HepG2 (cell line): ENCODE measurements around the gene ANO9. TPM values are rescaled to one million over a fixed set of nuclear protein-coding genes. Genes with fewer than 3 reads are reported as not detected.

Experiments
- ATAC-seq: fragments of 200-7000 bp; cut with Tn5 transposase; 3 replicates; pipeline ENCODE4 v1.9.1; 2020; ENCODE audit warnings: mild to moderate bottlenecking, moderate library complexity
- BruUV-seq: library from RNA; stranded (reverse); fragments of 400-500 nt; replicated peaks from 2 replicates; lab custom pipeline; 2021; lab: Mats Ljungman, UMichigan
- CTCF ChIA-PET: fragments of 300-600 bp; formaldehyde crosslinking; extraction: SDS; loops from one replicate; lab custom pipeline; 2021; ENCODE audit warnings: low total read pairs, inconsistent platforms, low intra/inter-chr PET ratio; lab: Yijun Ruan, JAX
- POLR2A ChIA-PET: fragments of 350-600 bp; sonication (Branson Sonifier 250); formaldehyde crosslinking; loops from one replicate; lab custom pipeline; 2020; ENCODE audit warnings: antibody characterized with exemption, inconsistent platforms; lab: Yijun Ruan, JAX
- DNase-seq: peaks from one replicate; pipeline ENCODE4 v3.0.0-alpha.2; 2015; ENCODE audit warnings: low spot score
- FAIRE-seq: peaks from 3 replicates; lab custom pipeline; 2011; peaks lifted over from hg19 to GRCh38; lab: Jason Lieb, UNC
- H2AFZ ChIP-seq: one replicate; pipeline ENCODE4 v1.6.1; 2011; ENCODE audit warnings: low read length, inconsistent platforms
- H3K27ac ChIP-seq: fragments of 300-600 bp; 3 replicates; pipeline ENCODE4 v1.8.0; 2011; ENCODE audit warnings: mixed run types, mild to moderate bottlenecking, mixed read lengths, low read length, inconsistent platforms; ENCODE audit not compliant: insufficient read depth; ENCODE audit errors: extremely low read length
- H3K27me3 ChIP-seq, 2 experiments: fragments of 200-600 bp in 1 of 2; 2 replicates in 1 of 2; 3 replicates in 1 of 2; pipeline versions ENCODE4 v1.6.0 to v1.8.0; 2011; ENCODE audit warnings: low read length in 2 of 2, mild to moderate bottlenecking in 2 of 2, moderate library complexity in 2 of 2, inconsistent platforms in 1 of 2; ENCODE audit not compliant: insufficient read depth in 2 of 2, control insufficient read depth in 1 of 2
- H3K36me3 ChIP-seq, 2 experiments: fragments of 200-600 bp in 1 of 2; replicated peaks in 1 of 2; 2 replicates in 1 of 2; 3 replicates in 1 of 2; pipeline versions ENCODE4 v1.5.1 to v1.8.0; 2011; ENCODE audit warnings: low read length in 2 of 2, inconsistent platforms in 1 of 2; ENCODE audit not compliant: insufficient read depth in 2 of 2, control insufficient read depth in 1 of 2
- H3K4me1 ChIP-seq: 2 replicates; pipeline ENCODE4 v1.5.1; 2012; ENCODE audit warnings: low read length, inconsistent platforms; ENCODE audit not compliant: insufficient read depth
- H3K4me2 ChIP-seq: 2 replicates; pipeline ENCODE4 v1.6.0; 2011; ENCODE audit warnings: low read depth, low read length, inconsistent platforms
- H3K4me3 ChIP-seq, 3 experiments: fragments of 200-600 bp in 1 of 3; sonication (generic), shearing (Covaris generic) in 1 of 3; replicated peaks in 1 of 3; 2 replicates each; pipeline ENCODE4 v1.5.1; 2011 to 2016; ENCODE audit warnings: low read length in 3 of 3, inconsistent platforms in 2 of 3, low read depth in 2 of 3, mild to moderate bottlenecking in 2 of 3, control low read depth in 1 of 3, mixed read lengths in 1 of 3; ENCODE audit not compliant: insufficient read depth in 1 of 3
- H3K79me2 ChIP-seq: one replicate; pipeline ENCODE4 v1.6.1; 2011; ENCODE audit warnings: low read length, inconsistent platforms; ENCODE audit not compliant: insufficient read depth
- H3K9ac ChIP-seq: 2 replicates; pipeline ENCODE4 v1.6.0; 2011; ENCODE audit warnings: mild to moderate bottlenecking, low read depth, low read length, inconsistent platforms; ENCODE audit not compliant: insufficient read depth
- H3K9me3 ChIP-seq: 2 replicates; pipeline ENCODE4 v1.5.1; 2012; ENCODE audit warnings: mild to moderate bottlenecking, low read length
- H4K20me1 ChIP-seq: 2 replicates; pipeline ENCODE4 v1.6.0; 2011; ENCODE audit warnings: inconsistent platforms, mild to moderate bottlenecking, low read length, moderate library complexity; ENCODE audit not compliant: insufficient read depth
- ADNP ChIP-seq: sonication (generic); formaldehyde crosslinking; IDR thresholded peaks from 2 replicates; pipeline ENCODE4 v1.4.0; 2020; ENCODE audit warnings: missing genetic modification reagents
- ZNF768 ChIP-seq: sonication (generic); formaldehyde crosslinking; IDR thresholded peaks from 2 replicates; pipeline ENCODE4 v1.4.0; 2020; ENCODE audit warnings: missing genetic modification reagents
- WGBS: methylation state at CpG from one replicate; pipeline ENCODE4 v1.1.6; 2017; ENCODE audit warnings: low lambda C conversion rate; 5-methylcytosine and 5-hydroxymethylcytosine counted together
- in situ Hi-C: cut with HindIII; loops from 2 replicates; pipeline ENCODE4 v1.10.0; 2017; ENCODE audit warnings: low pct_unique_long_range_greater_than_20kb; ENCODE audit not compliant: extremely low pct_ligation_motif_present
- intact Hi-C: fragments of 100-400 bp; cut with micrococcal nuclease; formaldehyde crosslinking; loops from one replicate; pipeline ENCODE4 v1.10.0; 2022; ENCODE audit not compliant: unreplicated experiment
- polyA plus RNA-seq, 8 experiments: library from polyadenylated mRNA; depleted of rRNA in 3 of 8; stranded (reverse) in 7 of 8; unstranded in 1 of 8; fragments of >200 nt; fragmentation: Illumina TruSeq in 4 of 8; extraction: Trizol in 4 of 8; gene quantifications; 2 replicates each; pipeline versions ENCODE4 v1.2.1 to v1.2.3, GENCODE V29; 2011 to 2016; ENCODE audit warnings: low read depth in 4 of 8, missing spikeins in 1 of 8, mixed read lengths in 1 of 8; ENCODE audit not compliant: insufficient read depth in 1 of 8
- total RNA-seq, 5 experiments: library from RNA; depleted of rRNA; stranded (reverse); fragments of >200 nt; fragmentation: Illumina TruSeq; extraction: Trizol; gene quantifications; 2 replicates each; pipeline ENCODE4 v1.2.3, GENCODE V29; 2016; ENCODE audit warnings: low read depth in 1 of 5
- TF ChIP-seq, protein P1 (sequence below): sonication (generic); formaldehyde crosslinking; IDR thresholded peaks from 2 replicates; pipeline ENCODE4 v1.8.0; 2022; ENCODE audit warnings: low read depth, missing genetic modification reagents

Gene ANO9
- total and polyA plus RNA-seq, 2 of the 13 experiments (the other 11 are each of a cell fraction or from before 2014, with no cell fraction given), result 8.9 to 14.3 TPM

DNA sequence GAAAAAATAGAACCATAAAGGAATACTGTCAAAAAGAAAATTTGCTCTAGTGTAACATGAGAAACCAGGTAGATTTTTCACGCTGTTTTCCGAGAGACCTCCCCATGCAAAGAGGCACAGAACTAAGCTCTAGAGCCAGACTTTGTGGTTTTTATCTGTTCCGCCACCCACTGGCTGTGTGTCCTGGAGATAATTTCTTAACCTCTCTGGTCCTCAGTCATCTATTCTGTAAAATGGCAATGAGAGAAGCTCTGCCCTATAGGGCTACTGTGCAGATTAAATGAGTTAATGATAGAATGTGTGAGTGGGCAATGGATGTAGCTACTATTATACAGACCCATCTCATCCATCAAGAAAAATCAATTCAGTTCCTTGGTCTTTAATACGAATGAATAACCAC, 17.6 kb downstream of the ANO9 start:
- in situ Hi-C loops (no loop called here), intact Hi-C loops (no loop called here)
- WGBS, result 96% methylated on average over 4 of the region's 4 CpGs
- H2AFZ ChIP-seq, result no peak overlapping the region
- FAIRE-seq, result no peak
- no peak for DNase-seq
- no peaks in the 10 kb centered on the region for H3K79me2 ChIP-seq
- no TSS peak for BruUV-seq
- CTCF ChIA-PET, result no interaction called here
- no peak for ATAC-seq
- no peaks in the 10 kb centered on the region for H3K27me3 ChIP-seq
- H4K20me1 ChIP-seq, result no peaks in the 10 kb centered on the region
- H3K4me1 ChIP-seq, result no peaks in the 10 kb centered on the region
- TF ChIP-seq ZNF768 (CRISPR knock-in tag), result peak; percentile 61; the same call in 1 of the 2 replicates
- TF ChIP-seq, protein P1, sequence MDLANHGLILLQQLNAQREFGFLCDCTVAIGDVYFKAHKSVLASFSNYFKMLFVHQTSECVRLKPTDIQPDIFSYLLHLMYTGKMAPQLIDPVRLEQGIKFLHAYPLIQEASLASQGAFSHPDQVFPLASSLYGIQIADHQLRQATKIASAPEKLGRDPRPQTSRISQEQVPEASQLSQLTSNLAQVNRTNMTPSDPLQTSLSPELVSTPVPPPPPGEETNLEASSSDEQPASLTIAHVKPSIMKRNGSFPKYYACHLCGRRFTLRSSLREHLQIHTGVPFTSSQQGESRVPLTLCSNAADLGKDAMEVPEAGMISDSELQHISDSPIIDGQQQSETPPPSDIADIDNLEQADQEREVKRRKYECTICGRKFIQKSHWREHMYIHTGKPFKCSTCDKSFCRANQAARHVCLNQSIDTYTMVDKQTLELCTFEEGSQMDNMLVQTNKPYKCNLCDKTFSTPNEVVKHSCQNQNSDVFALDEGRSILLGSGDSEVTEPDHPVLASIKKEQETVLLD, result no peak
- H3K27ac ChIP-seq, result no peak overlapping the region
- H3K9me3 ChIP-seq, result no peaks in the 10 kb centered on the region
- POLR2A ChIA-PET, result no interaction called here
- H3K36me3 ChIP-seq, result no peaks in the 10 kb centered on the region
- H3K4me3 ChIP-seq, result no peak overlapping the region
- no peak overlapping the region for H3K9ac ChIP-seq
- H3K4me2 ChIP-seq, result no peak overlapping the region

DNA sequence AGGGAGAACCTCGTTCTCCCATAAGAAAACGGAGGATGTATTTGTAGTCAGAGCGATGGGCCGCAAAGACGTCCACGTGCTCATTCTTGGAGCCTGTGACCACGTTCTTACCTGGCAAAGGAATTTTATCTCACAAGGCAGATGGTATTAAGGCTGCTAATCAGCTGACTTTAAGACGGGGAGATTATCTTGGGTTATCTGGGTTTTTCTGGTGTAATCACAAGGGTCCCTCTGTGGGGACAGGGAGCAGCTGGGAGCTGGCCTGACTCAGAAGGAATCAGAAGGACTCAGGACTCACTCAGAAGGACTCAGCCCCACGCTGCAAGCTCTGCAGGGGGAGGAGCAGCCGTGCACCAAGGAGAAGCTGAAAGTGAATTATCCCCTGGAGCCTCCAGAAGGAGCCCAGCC, 19.6 kb downstream of the ANO9 start:
- no peaks in the 10 kb centered on the region for H4K20me1 ChIP-seq
- in situ Hi-C loops, result no loop called here
- H3K36me3 ChIP-seq, result no peaks in the 10 kb centered on the region
- no peak overlapping the region for H3K4me2 ChIP-seq
- POLR2A ChIA-PET, result no interaction called here
- no peak for TF ChIP-seq ADNP (CRISPR knock-in tag)
- TF ChIP-seq, all 625 proteins: peak for 0
- Histone ChIP-seq H3K4me1 (no peaks in the 10 kb centered on the region), H2AFZ (no peak overlapping the region), H3K9ac (no peak overlapping the region), H3K27me3 (no peaks in the 10 kb centered on the region), H3K4me3 (no peak overlapping the region), H3K9me3 (no peaks in the 10 kb centered on the region), H3K27ac (no peak overlapping the region), H3K79me2 (no peaks in the 10 kb centered on the region)
- CTCF ChIA-PET, result no interaction called here
- DNase-seq (no peak), FAIRE-seq (no peak), ATAC-seq (no peak)
- WGBS, result 86% methylated on average over 10 of the region's 10 CpGs
- intact Hi-C loops, result no loop called here
- BruUV-seq, result no TSS peak
